HG03064 (cell line): ENCODE data around the gene ATP2A2.
"Not testable (repeated sequence)": the region's sequence is repeated elsewhere in the genome, so short reads cannot be mapped to it uniquely, and the experiment has no call there.

ENCODE experiments used
- ATAC-seq: cut with Tn5 transposase; IDR thresholded peaks from one replicate; pipeline ENCODE4 v1.9.1; 2021; ENCODE audit warnings: low read depth; ENCODE audit not compliant: unreplicated experiment

Gene ATP2A2

GRCh38 chr12:110340261-110340660 is 59.2 kb downstream of the ATP2A2 start:
- ATAC-seq: not testable (repeated sequence)

GRCh38 chr12:110340706-110341105 is 59.7 kb downstream of the ATP2A2 start:
- no peak for ATAC-seq

- ATAC-seq: no peak
Observed at GRCh38 chr12:110342157-110342556, 61.1 kb downstream of the ATP2A2 start.

- no peak for ATAC-seq
Observed at GRCh38 chr12:110343114-110343513, 62.1 kb downstream of the ATP2A2 start.

- ATAC-seq: no peak
Observed at GRCh38 chr12:110343736-110344555, 62.9 kb downstream of the ATP2A2 start.

- ATAC-seq: no peak
Observed at GRCh38 chr12:110344657-110345056, 63.6 kb downstream of the ATP2A2 start.

- ATAC-seq: no peak
Observed at GRCh38 chr12:110345176-110345661, 64.2 kb downstream of the ATP2A2 start.

GRCh38 chr12:110345963-110346362 is 64.9 kb downstream of the ATP2A2 start:
- ATAC-seq: no peak

- ATAC-seq: no peak
Observed at GRCh38 chr12:110347767-110348166, 66.7 kb downstream of the ATP2A2 start.

GRCh38 chr12:110348431-110349059 is 67.5 kb downstream of the ATP2A2 start:
- ATAC-seq: no peak

- ATAC-seq: no peak
Observed at GRCh38 chr12:110349096-110349495, 68.0 kb downstream of the ATP2A2 start.

- no peak for ATAC-seq
Observed at GRCh38 chr12:110349514-110350151, 68.6 kb downstream of the ATP2A2 start.

GRCh38 chr12:110351119-110351518 is 70.1 kb downstream of the ATP2A2 start:
- no peak for ATAC-seq

GRCh38 chr12:110352401-110352800 is 71.4 kb downstream of the ATP2A2 start:
- no peak for ATAC-seq

- no peak for ATAC-seq
Observed at GRCh38 chr12:110353211-110353965, 72.3 kb downstream of the ATP2A2 start.

GRCh38 chr12:110354172-110354780 is 73.2 kb downstream of the ATP2A2 start:
- no peak for ATAC-seq

- no peak for ATAC-seq
Observed at GRCh38 chr12:110355073-110355472, 74.0 kb downstream of the ATP2A2 start.

- ATAC-seq: not testable (repeated sequence)
Observed at GRCh38 chr12:110358384-110359097, 77.5 kb downstream of the ATP2A2 start.

- ATAC-seq: no peak
Observed at GRCh38 chr12:110361216-110361615, 80.2 kb downstream of the ATP2A2 start.
